NCI-H524 (cell line): ENCODE data around the gene RIMBP2.

Source experiments
- DNase-seq, 2 experiments: peaks; one replicate each; lab custom pipeline; 2025; lab: John Stamatoyannopoulos, UW

RIMBP2 gene

GRCh38 chr12:130628304-130628703 is 87.8 kb downstream of the RIMBP2 start:
- DNase-seq: no peak

- DNase-seq: no peak
Measured at GRCh38 chr12:130627175-130627574, 88.9 kb downstream of the RIMBP2 start.

DNA sequence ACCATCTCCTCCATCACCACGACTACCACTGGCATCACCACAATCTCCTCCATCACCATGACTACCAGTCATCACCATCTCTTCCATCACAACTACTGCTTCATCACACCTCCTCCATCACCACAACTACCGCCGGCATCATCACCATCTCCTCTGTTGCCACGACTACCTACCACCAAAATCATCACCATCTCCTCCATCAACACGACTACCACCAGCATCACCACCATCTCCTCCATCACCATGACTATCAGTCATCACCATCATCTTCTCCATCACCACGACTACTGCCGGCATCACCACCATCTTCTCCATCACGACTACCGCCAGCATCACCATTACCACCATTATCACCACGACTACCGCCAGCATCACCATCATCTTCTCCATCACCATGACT is 89.5 kb downstream of the RIMBP2 start:
- no peak for DNase-seq

GRCh38 chr12:130625201-130625600 is 90.9 kb downstream of the RIMBP2 start:
- DNase-seq: no peak

DNA sequence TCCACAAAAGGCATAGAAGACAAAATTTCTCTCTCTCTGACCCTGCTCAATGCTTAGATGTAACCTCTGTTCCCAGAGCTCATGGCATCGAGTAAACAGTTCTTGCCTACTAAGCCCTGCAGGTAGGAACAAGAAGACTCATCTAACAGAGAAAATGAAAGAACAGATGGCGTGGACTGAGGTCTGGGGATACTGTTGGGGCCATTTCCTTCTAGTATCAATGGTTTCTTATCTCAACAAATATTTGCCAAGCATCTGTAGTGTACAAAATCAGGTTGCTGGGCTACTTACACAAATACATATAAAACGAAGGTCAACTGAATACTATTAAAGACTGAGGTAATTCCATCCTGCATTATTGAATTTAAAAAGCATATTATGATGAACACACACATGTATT is 93.3 kb downstream of the RIMBP2 start:
- no peak for DNase-seq

- DNase-seq: no peak
Measured at GRCh38 chr12:130621696-130622298, 94.3 kb downstream of the RIMBP2 start.

DNA sequence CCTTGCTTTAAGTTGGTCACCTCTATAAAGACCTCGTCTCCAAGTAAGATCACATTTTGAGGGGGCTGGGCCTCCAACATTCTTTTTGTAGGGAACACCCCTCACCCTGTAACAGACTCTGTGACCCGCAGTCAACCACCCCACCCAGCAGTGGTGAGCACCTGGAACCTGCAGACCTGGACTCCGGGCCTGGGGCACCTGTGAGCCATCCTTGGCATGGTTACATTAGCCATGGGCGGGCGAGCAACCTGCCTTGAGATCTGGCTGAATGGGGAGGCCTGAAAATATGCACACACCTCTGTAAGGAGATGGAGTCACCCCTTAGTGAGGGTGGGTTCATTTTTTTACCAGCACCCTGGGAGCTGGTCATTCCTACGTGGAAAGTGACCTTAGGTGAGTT is 95.3 kb downstream of the RIMBP2 start:
- DNase-seq: no peak

DNA sequence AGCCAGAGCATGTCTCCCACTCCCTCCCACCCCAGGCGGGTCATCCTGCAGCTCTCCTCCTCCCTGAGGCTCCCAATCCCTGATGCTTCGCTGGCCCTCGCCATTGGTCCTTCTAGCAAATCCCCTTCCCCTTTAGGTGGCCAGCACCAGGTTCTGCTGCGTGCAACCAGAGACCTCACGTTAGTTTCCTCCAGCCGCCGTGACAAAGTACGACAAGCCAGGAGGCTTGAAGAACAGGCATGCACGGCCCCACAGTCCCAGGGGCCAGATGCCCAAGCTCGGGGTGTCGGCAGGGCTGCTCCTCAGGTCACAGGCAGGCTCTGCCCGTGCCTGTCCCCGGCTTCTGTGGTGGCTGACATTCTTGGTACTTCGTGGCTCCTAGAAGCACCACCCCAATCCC is 95.8 kb downstream of the RIMBP2 start:
- no peak for DNase-seq

DNA sequence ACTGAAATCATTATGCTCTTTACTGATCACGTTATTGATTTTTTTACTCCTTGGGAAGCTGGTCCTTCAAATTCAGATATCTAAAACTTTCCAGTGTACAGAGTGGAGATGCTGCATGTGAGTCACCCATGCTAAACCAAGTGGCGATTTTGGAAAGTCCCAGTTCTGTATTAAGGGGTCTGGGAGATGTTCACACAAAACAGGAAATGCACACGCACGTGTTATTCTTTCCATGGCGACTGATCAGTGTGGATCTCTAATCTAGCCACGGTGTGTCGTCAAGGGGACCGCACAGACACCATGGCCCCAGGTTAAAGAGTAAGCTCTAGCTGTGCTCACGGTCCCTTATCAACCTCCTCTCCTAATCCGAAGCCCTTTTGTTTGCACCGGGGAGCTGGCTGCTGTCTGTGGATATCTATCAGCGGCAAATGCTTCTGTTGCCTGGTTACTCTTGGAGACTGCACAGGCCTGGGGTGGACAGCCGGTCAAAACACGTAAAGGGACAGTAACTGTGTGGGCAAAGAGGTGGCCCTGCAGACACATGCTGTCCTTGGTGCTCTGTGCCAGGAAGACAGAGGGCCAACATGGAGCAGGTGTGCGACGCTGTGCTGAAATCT is 96.6 kb downstream of the RIMBP2 start:
- DNase-seq: no peak

DNA sequence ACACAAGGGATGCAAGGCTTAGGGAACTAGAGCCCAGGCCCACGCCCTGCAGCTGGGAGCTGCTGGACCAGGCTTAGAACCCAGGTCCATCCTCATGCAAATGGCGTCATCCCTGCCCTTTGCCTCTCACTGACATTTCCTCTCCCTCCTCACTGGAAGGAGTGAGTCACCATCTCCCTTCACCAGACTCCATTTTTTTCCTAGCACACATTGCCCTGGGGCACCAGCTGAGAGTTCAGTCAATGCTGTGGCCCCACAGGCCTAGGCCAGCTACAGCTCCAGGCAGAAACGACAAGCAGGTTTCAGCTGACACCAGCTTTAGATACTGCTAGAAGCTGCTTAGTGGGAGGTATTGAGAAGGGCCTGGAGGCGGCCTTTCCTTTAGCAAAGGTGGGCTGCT is 98.9 kb downstream of the RIMBP2 start:
- DNase-seq: no peak

GRCh38 chr12:130615861-130616345 is 100.2 kb downstream of the RIMBP2 start:
- DNase-seq: no peak

GRCh38 chr12:130614530-130614905 is 101.6 kb downstream of the RIMBP2 start:
- no peak for DNase-seq

- DNase-seq: no peak
Measured at GRCh38 chr12:130613831-130614529, 102.1 kb downstream of the RIMBP2 start.

DNA sequence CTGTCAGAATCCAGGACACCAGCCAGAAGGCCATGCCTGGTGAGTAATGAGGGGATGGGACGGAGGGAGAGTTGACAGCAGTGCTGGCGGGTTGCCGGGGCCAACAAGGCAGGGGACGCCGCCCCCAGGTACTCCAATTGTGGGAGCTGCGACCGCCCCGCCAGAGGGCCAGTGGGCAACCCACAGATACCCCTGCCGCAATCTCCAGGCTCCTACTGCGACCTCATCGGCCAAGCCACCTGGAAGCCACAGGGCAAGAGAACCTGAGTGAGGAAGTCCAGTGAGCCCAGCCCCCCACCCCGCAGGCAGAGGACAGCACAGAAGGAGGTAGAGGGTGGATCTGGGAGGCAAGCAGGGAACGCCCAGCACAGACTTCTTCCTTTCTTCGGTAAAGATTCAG is 103.0 kb downstream of the RIMBP2 start:
- no peak for DNase-seq

- DNase-seq: no peak
Measured at GRCh38 chr12:130611026-130611905, 104.8 kb downstream of the RIMBP2 start.

GRCh38 chr12:130609966-130610365 is 106.1 kb downstream of the RIMBP2 start:
- DNase-seq: no peak

DNA sequence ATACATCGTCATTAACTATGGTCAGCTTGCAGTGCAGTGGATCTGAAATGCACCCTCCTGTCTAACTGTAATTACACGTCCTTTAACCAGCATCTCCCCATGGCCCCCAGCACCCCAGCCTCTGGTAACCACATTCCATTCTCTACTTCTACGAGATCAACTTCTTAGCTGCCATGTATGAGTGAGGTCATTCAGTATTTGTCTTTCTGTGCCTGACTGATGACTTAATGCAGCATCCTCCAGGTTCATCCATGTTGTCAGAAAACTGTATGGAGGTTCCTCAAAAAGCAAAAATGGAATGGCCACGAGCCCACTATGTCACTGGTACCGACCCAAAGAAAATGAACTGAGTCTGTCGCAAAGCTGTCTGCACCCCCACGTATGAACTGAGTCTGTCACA is 107.3 kb downstream of the RIMBP2 start:
- DNase-seq: no peak

GRCh38 chr12:130608132-130608531 is 108.0 kb downstream of the RIMBP2 start:
- DNase-seq: no peak

GRCh38 chr12:130606231-130606630 is 109.9 kb downstream of the RIMBP2 start:
- no peak for DNase-seq

DNA sequence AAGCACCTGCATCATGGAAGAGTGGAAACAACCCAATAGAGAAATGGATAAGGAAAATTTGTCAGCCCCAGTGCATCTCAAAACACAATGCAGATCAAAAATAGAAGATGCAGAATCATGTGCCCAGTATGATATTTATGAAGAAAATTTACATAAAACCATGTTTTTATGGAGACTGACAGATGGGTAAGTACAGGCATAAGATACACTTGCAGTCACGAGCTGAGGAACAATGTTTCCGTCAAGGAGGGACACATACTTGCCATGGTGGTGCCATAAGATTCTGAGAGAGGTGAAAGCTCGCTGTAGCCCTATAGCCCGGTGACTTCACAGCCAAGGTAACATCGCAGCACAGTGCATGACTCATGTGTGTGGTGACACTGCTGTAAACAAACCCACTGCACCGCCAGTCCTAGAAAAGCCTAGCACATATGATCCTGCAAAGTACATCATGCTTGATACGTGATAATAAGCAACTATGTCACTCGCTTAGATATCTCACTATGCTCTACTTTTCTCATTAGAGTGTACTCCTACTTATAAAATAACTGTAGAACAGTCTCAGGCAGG is 112.6 kb downstream of the RIMBP2 start:
- DNase-seq: no peak

DNA sequence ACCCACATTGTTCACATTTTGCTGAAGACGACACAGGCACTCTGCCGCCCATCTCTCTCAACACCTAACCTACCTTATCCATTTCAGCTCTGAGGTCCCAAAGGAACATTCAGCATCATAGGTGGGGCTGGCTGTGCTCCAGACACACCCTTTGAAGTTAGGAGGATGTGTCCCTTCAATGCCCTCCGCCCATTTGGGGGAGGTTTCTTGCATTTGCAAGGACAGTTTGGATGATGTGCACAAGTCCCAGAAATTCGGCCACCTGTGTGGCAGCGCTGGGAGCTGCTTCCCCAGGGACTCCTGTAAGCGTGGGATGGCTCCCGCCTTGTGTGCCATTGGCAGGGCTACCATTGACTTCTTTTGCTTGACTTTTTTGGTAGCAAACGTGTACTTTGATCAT is 113.8 kb downstream of the RIMBP2 start:
- DNase-seq: no peak

GRCh38 chr12:130601327-130601726 is 114.8 kb downstream of the RIMBP2 start:
- DNase-seq: no peak
